GM19452 (cell line): ENCODE results near the gene PNMA6E.

Experiments used
- ATAC-seq: cut with Tn5 transposase; IDR thresholded peaks from one replicate; pipeline ENCODE4 v1.9.1; 2021; ENCODE audit not compliant: unreplicated experiment

PNMA6E gene

DNA sequence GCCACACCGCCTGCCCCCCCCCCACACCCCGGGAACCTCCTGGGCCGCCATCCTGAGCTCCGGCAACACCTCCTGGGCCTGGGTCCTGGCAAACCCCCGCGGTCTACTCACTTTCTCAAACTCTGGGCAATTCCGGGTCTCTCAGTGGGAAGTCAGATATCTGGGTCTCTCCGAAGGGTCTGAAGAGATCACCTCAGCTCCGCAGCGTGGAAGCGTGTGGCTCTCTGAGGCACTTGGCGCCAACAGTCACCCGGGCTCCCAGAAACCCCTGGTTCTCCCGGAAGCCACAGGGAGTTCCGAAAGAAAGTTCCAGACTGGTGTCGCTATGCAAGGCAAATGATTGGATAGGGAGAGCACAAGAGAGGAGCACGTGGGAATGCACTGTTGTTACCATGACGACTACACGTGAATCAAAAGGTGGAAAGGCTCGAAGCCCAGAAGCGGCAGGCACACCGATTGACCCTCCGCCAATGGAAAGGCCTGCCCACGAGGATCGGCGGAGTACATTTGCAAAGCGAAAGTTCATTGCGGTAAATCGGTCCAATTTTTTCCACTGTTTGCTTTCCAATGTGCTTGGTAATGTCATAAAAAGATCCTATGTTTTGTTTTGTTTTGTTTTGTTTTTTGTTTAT is at the start of gene PNMA6E:
PNMA6E (minus strand) TSS at position 218 of the 632 bp plus-strand sequence. CDS start 2,501 bp downstream, outside the sequence.
- ATAC-seq = no peak

DNA sequence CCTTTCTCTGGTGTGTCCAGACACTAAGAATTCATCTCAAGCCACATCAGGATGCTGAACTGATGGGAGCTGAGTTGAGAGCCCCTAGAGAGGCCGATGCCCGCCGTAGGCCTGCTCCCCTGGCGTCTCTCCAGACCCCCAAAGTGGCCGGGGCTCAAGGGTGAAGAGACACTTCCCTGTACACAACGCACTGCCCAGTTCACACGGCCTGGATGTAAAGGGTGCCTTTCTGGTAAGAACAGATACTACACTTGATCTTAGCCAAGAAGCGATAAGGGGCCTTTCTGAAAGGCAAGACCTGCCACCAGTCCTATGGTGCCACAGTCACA is 49.8 kb upstream of the PNMA6E start:
- no peak for ATAC-seq

DNA sequence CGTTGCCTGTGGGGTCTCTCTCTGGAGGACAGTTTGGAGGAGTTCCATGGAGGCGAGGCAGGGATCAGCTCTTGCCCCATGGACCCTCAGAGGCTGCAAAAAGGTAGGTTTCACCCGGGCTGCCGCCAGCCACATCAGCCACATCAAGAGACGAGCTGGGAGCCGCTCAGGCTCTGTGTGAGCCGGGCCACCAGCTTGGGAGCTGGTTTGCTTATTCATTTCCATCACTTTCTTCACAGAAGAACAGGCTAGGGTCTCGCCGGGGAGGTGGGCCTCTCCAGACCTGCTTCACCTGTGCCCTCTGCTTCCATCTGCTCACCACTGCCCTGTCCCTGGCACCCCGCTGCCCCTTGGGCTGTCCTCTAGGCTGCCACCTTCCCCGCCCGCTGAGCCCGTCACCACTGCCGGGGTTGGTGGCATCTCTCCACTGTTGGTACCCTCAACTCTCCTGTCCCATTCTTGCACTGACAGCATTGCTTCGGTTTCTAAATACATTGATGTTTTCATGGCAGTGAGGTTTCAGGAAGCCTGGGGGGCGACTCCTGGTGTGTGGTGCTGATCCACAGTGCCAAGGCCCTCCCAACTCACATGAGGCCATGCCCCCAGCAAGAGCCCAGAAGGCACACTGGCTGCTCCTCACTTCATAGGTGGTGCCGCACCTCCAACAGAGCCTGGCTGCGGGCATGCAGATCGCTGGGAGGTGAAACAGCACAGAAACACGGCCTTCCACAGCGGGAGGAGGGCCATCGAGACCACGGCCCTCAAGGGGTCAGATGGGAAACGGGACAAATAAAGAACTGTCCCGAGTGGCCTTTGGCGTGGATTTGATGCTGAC is 49.2 kb upstream of the PNMA6E start:
- no peak for ATAC-seq

DNA sequence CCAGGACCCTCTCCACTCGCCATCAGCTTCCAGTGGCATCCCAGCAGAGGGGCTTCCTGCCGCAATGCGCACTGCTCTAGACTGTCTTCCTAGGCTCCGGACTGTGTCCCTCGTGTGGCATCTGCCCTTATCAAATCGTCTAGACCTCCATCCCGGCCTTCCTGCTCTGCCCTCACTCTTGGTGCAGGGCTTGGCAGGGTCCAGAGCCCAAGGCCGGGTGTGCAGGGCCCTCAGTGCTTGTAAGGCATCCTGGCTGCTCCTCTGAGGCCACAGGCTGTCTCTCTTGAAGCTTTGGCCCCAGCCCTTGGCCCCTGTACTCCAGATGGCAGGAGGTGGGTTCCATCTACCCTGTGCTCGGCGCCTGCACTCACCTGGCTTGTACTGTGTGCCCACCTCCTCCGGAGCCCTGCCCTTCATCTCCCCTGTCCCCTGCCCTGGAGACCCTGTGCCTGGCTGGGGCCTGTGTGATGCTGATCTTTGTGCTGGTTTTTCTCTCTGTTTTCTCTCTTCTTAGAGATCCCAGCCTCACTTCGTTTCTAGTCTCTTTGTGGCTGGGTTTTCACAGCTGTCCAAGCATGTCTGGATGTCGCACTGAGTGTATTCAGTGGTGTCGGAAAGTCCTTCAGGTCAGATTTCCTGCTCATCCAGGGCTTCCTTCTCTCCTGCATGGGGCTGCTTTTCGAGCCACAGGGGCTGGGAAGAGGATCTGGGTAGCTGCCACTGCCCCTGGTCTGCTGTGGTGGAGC is 48.4 kb upstream of the PNMA6E start:
- ATAC-seq = no peak

DNA sequence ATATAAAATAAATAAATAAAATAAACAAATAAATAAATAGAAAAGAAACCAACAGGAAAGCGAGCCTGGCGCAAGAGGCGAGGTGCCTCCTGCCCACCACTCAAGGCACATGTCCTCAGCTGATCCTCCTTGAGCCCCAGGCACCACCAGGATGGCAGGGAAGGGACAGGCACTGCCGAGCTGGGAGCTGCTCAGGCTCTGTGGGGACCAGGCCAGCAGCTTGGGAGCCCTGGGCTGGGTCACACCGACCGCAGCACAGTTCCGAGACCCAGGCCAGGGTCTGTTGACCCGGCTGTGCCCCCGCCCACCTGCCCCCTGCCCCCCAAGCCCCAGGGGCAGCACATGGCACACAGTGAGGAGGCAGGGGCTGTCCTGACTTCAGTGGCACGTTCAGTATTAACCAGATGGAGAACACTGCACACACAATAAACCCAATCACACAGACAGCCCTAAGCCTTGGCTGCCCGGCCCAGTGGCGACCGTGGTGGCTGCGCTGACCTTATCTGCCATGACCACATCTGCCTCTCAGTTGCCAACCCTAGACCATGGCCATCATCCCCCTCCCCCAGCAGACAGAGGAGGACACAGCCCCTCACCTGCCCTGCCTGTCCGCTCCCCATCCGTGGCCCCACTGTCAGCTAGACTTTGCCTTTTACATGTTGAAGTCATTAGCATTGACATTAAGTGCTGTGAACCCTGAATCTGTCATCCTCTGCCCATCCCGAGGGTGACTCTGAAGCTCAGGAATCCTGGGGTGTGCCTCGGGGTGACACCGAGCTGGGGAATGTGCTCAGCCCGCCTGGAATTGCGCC is 47.6 kb upstream of the PNMA6E start:
- ATAC-seq = no peak

DNA sequence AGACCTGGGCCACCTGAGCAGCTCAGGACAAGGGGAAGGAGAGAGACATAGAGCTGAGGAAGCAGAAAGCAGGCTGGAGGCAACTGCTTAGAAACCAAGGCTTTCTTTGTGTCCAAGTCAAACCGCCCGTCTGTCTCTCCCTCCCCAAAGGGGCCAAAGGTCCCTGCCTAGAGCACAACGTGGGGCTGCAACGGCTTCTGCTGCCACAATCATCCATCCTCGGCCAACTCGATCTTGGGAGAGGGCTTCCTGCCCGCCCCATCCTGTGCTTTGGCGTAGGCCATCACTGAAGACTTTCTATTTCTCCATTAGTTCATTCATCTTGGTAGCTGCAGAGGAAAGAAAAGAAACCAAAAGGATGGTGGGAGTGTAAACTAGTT is 46.4 kb upstream of the PNMA6E start:
- ATAC-seq = no peak

DNA sequence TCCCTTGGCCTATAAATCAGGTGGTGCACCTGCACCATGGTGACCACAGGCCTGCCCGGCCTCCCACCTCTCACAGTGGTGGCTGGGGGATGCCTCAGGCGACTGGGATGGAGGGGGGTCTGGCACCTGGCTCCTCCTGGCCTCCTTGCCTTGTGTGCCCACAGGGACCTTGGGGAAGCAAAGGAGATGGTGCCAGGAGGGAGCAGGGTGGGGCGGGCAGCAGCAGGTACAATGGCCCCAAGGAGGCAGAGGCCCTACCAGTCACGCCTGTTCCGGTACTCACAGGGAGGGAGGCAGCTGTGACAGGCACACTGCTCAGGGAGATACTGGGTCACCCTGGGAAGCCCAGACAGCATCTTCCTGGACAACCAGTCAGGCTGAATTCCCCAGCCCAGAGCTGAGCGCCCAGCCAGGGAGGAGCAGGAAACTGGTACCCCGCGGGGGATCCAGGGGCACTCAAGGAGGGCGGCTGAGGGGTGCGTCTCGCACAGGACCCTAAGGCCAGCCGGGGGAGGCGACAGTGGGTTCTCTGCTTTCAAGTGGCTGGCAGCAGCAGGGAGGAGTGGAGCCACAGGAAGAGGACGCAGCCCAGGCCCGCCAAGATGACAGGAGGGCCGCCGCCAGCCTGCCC is 45.9 kb upstream of the PNMA6E start:
- no peak for ATAC-seq

DNA sequence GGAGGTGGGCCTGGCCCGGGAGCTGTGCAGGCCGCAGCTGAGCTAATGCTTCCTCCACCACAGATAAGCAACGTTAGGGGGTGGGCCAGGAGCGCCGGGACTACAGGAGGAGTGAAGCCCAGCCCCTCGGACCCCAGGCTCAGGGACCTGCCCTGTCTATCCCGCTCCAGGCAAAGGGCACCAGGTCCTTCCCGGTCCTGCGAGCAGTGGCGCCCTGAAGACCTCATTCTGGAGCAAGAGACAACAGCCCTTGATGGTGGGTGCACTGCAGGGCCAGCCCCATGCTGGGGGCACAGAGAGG is 45.4 kb upstream of the PNMA6E start:
- ATAC-seq = no peak

DNA sequence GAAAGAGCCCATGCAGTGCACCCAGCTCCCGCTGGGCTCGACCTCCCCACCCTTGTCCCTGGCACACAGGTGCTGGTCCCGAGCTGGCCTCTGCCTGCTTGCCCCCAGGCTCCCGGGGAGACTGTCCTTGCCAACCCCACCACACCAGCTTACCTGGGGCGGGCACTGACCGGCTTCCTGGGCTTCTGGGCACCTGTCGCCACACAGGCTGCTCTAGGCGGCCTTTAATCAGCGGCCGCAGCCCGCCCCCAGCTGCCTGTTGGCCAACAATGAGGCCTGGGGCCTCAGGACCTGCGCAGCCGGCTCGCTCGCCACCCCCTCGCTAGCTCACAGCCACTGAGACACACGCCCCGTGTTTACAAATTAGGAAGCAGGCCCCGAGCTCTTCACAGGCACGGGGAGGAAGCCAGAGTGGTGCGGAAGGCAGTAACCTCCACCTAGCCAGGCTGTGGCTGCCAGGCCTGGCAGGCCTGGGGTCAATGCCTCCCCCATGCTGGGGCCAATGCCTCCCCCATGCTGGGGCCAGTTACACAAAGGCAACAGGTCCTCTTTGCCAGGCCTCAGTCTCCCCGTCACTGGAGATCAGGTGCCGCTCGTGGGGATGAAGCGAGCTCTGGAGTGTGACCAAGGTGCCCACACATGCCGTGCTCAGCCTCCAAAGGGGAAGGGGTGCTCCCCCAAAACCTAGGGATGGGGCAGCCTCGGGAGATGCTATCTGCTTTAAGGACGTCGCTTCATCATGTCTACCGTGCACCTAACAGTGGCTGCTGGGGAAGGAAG is 44.9 kb upstream of the PNMA6E start, which contains the start of gene TREX2:
TREX2 (minus strand) TSS at position 201 of the 780 bp plus-strand sequence. CDS start 626 bp downstream, outside the sequence.
- no peak for ATAC-seq

DNA sequence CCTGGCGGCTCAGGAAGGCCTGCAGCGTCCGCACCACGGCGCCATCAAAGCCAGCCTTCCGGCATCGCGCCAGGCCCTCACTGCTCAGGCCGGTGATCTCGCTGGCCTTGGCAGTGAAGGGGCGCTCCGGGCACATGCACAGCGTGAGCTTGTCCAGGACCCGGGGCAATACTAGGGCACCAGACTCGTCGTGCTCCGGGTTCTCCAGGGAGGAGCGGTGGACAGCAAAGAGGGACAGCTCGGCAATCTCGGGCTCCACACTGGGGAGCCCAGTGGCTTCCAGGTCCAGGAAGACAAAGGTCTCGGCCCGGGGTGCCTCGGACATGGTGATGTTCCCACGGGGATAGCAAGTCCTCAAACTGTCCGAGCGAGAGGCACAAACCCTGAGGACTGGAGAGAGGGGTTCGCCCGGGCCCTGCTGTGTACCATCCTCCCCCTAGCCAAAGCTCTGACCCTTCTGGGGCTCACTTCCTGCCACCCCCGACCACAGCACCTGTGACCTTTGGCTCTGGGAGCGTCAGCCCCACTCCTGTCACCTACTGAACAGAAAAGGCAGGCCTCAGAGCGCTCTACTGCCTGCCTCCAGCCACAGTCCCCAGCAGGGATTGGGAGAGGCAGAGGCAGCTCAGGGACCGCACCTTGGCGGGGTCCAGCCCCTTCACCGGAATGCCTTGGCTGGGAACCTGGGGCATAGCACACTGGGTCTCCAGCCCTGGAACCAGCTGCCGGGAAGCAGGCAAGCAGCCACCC is 44.1 kb upstream of the PNMA6E start:
- no peak for ATAC-seq

DNA sequence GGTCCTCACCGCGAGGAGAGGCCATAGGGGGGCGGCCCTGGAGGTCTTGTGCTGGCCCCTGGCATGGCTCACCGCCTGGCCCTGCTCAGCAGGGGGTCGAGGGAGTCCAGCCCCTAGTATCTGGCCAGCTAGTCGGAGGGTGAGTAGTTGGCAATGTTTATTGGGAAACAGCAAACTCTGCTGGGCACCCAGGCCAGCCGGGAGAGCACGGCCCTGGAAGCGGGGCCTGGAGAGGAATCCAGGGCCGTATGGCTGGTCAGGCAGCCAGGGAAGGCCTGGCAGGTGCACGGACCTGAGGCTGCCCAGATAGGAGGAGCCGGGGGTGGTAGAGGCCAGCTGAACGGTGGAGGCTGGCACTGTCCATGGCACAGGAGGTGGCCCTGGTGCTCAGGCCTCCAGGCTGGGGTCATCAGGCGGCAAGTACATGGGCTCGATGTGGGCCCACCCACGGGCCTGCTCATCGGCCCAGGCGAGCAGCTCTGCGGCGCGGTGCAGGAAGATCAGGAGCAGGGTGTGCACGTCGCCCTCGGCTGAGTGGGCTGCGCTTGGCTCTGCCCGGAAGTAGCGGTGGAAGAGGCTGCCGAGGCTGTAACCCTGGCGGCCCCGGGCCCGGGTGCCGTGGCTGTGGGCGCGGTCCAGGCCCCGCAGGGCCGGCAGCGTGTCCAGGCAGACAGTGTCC is 43.3 kb upstream of the PNMA6E start:
- no peak for ATAC-seq

DNA sequence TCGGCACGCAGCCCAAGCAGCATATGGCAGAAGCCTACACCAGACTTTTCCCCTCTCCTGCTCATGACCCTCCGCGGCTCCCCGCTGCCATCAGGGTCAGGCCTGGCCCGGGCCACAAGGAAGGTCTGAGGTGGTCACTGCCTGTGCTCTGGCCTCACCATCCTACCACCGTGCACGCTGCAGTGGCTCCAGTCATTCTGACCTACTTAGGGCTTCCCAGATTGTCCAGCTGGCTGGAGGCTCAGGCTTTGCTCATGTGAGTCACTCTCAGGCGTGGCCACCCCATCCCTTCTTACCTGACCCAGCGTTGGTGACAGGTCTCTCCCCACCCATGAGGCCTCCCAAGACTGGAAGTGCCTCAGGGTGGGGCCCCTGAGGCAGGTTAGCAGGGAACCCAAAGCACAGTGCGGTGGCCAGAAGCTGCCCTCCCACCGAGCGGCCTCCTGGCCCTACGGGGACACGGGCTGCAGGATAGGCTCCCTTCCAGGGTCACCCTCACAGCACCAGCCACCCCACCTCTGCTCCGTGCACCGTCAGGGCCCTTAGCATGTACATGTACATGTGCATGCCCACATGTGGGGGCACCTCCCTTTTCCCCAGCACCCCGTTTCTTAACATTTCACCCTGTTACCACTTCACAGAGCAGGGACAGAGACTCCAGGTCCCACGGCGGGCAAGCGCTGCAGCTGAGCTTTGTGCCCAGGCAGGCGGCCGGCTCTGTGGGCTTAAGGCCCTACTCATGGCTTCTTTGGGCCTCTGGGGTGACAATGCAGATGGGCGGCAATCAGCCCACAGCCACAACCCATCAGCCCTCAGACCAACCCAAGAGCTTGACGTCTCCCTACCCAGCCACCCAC is 42.6 kb upstream of the PNMA6E start:
- ATAC-seq = no peak

DNA sequence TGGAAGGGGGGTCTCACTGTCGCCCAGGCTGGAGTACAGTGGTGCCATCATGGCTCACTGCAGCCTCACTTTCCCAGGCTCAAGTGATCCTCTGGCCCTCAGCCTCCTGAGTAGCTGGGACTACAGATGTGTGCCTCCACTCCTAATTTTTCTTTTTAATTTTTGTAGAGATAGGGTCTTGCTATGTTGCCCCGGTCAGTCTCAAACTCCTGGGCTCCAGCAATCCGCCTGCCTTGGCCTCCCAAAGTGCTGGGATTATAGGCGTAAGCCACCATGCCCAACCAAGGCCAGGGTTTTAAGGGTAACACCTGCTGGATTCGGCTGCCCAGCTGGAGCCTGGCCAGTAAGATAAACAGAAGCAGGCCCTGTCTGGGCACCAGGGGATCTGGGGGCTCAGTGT is 41.3 kb upstream of the PNMA6E start:
- ATAC-seq = no peak

DNA sequence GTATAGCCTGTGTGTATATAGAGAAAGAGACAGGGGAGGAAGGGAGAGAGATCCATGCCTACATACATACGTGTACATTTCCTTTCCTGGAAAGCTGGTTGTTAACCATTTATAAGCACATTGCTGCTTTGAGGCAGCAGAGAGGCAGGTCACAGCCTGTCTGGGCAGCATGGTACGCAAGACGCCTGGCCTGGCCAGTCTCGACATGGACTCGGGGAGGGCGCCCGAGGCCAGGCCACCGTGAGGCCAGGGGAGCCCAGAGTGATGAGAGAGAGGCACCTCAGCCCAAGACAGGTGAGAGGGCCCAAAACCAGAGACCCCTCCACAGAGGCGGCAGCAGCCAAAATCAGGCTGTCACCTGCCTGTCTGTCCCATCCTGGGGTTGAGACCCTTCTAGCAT is 40.8 kb upstream of the PNMA6E start:
- no peak for ATAC-seq

DNA sequence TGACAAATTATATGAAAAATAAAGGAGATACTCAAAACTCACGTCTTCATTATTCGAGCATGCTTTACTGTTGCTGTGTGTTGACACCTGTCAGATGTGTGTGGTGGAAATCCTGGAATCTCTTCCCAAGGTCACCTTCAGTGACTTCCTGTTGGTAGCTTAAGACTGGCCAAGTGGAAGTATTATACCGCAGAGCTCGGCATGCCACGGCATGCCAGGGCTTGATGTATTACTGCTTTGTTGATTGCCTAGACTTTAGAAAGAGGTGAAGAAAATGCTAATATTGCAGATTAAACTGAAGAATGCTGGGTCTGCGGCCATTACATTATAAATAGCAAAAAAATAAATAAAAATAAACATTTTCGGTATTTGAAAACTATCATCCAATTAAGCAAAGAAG is 40.1 kb upstream of the PNMA6E start:
- no peak for ATAC-seq

DNA sequence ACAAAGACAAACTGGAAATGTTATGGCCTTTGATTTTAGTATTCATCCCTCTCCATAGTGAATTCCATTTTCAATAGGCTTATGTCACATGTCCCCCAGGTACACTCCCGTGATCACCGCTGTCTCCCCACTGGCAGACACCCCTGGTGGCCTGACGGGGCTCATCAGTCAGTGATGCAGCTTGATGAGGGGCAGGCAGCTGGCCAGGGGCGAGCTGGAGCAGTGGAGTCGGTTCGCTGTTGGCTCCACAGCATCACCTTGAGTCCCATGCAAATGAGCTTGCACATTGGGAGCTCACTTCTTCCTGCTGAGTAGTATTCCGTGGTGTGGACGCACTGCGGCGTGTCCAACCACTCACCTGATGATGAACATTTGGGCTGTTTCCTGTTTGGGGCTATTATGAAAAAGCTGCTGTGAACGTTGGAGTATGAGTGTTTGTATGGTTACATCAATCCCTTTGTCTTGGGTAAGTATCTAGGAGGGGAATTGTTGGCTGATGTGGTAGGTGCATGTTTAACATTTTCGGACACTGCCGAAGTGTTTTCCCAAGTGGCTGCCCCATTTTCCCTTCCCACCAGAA is 39.5 kb upstream of the PNMA6E start:
- ATAC-seq = no peak

DNA sequence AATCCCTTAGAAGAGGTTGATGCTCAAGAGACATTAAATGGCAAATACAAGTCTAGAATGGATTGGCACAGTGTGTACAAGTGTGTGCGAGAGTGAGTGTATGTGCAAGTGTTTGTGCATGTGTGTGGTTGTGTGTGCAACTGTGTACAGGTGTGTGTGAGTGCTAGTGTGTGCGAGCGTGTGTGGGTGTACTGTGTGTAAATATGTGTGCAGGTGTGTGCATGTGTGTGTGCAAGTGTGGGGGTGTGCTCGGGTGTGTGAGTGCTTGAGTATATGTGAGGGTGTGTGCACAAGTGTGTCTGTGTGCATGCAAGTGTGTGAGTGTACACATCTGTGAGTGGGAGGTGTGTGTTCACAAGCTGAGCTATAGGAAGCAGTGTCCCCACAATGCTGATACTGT is 38.8 kb upstream of the PNMA6E start:
- ATAC-seq = no peak

DNA sequence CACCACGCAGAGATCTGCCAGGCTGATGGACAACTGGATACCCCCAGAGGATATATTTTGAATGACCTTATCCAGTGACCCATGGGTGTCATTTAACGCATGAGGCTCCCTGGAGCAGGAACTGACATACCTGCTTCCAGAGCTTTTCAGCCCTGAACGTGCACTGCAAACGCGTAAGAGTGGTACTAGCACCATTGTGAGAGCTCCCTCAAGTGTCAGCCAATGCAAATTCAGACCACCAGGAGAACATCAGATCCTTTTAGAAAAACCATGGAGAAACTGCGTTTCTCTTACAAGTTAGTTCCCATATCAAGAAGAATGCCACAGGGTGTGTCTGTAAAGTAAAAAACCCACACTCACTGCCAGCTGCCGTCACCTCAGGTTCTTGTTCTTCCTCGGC is 37.4 kb upstream of the PNMA6E start:
- ATAC-seq = no peak
